Epithelial cell of proximal tubule (primary cell): ENCODE results near the gene B3GAT3. TPM values are rescaled to one million over a fixed set of nuclear protein-coding genes. Genes with fewer than 3 reads are reported as not detected.
"Not testable (repeated sequence)": the region's sequence is repeated elsewhere in the genome, so short reads cannot be mapped to it uniquely, and the experiment has no call there.

ENCODE experiments used
- DNase-seq: peaks from one replicate; pipeline ENCODE4 v3.0.0-alpha.2; 2011; ENCODE audit warnings: low read depth
- H3K4me3 ChIP-seq: 2 replicates; pipeline ENCODE4 v1.5.1; 2011; ENCODE audit warnings: low read depth, mild to moderate bottlenecking, low read length
- total RNA-seq: library from RNA; depleted of rRNA; stranded (reverse); fragments of >200 nt; gene quantifications from 2 replicates; pipeline ENCODE4 v1.2.3, GENCODE V29; 2015
- TF ChIP-seq, protein P1 (sequence below): conservative IDR thresholded peaks from 2 replicates; pipeline ENCODE4 v1.5.1; 2012; ENCODE audit warnings: low read depth, mild to moderate bottlenecking, low read length

Gene B3GAT3
- total RNA-seq, 1 donor from 2014 or later: 67.7 TPM

DNA sequence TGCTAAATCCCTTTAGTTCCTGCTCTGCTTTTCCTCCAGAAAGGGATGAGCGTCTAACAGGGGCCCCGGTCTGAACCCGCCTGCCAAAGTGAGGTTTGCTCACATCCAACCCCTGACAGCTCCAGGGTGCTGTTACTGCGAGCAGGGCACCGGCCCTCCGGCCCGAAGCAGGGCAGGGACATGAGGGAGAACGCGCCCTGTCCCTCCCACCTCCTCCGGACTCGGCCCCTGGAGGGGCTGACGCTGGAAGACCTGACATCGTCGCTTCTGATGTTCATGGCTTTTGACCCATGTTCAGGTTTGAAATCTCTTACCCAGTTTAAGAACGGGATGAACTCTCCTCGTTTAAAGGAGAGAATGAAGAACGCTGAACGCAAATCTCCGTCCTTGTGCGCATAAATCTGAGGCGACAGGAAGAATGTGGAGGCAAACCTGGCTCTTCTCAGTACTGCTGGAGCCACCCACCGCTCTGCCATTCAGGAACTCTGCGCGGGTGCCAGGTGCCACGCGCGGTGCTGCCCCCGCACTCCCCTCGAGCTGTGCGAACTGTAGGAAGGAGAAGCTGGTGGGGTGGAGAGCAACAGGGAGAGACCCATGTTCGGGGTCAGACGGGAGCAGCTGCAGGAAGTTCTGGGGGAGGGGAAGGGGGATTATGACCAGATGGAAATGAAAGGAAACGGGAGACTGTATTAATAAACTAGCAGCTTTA, 47.3 kb downstream of the B3GAT3 start:
- peak overlapping the region; percentile 73 for H3K4me3 ChIP-seq
- no peak for DNase-seq
- TF ChIP-seq, protein P1, sequence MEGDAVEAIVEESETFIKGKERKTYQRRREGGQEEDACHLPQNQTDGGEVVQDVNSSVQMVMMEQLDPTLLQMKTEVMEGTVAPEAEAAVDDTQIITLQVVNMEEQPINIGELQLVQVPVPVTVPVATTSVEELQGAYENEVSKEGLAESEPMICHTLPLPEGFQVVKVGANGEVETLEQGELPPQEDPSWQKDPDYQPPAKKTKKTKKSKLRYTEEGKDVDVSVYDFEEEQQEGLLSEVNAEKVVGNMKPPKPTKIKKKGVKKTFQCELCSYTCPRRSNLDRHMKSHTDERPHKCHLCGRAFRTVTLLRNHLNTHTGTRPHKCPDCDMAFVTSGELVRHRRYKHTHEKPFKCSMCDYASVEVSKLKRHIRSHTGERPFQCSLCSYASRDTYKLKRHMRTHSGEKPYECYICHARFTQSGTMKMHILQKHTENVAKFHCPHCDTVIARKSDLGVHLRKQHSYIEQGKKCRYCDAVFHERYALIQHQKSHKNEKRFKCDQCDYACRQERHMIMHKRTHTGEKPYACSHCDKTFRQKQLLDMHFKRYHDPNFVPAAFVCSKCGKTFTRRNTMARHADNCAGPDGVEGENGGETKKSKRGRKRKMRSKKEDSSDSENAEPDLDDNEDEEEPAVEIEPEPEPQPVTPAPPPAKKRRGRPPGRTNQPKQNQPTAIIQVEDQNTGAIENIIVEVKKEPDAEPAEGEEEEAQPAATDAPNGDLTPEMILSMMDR: no peak

DNA sequence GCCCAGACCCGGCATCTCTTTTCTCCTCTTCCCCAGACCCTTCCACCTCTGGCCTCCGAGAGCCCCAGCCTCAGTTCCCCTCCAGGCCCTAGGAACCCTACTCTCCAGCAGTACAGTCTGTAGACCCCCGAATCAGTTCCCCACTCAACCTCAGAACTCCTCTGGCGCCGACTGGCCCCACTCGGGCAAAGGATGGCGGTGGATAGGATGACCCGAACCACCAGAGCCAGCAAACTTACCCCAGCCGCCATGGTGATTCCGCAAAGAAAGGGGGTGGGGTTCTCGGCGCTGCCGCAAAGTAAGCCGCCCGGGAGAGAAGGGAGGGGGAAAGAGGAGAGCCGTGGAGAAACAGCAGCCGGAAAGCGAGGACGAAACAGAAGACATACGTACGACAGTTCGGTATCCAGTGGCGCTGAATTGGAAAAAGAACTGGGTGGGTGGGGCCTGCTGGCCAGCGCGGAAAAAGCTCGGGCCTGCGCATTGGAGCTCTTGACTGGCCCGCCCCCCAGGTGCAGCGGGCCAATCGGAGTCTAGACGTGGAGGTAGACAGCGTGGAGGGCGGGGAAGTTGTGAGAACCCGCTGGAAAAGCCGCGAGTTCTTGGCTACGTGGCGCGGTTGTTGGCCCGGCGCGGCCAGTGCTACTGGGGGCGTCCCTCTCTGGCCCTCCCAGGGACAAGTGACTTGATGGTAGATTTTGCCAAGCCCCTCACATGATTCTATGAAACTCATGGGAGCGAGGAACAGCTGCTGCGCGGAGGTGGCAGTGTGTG, 48.0 kb downstream of the B3GAT3 start, which contains the start of gene EEF1G:
TSS of gene EEF1G (minus strand) at position 300 of the 771 bp plus-strand sequence. CDS start at position 251, 49 bp downstream.
- peak; percentile 98 for DNase-seq
- TF ChIP-seq, protein P1: no peak
- H3K4me3 ChIP-seq: peak within 1 kb of the TSS; percentile 97

DNA sequence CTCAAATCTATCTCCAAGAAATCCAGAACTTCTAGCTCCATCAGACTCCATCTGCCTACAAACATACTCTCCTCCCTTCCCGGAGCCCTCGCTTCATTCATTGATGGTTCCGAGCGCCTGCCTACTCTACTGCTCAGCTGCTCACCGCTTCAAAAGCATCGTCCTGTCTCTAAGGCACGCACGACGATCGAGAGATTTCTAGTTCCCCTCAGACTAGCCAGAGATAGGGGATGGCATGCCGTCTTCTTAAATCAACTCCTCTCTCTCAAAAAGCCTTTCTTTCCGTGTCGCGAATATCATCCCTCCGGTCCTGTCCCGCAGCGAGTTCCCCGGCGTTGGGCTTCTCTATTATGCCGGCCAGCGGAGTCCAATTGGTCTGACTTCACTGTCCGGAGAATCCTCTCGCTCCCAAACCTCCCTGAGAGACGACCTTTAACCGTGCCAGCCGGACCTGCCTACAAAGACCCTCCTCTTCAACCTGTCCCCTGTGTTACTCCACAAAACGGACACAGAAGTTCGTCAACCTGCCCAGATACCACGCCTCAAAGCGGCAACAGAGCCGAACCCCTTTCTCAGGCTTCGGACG, 48.7 kb downstream of the B3GAT3 start:
- TF ChIP-seq, protein P1: no peak
- H3K4me3 ChIP-seq: peak overlapping the region; percentile 97
- no peak for DNase-seq

DNA sequence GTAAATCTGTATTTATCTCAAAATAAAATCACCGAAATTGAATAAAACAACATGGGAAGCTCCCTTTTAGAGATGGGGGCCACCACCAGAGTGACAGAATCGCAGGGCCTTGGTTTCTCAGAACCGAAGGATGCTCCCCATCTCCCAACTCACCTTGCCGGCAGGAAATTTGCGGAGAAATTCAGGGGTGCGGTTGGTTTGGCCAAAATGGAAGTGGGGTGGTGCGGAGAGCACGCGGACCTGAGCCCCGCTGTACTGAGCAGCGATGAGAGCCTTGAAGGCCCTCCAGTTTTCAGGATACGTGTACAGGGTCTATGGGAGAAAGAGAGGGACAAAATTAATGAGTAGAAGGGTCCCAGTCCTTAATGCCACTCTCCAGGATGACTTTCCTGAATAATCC, 49.4 kb downstream of the B3GAT3 start:
- TF ChIP-seq, protein P1: no peak
- DNase-seq: no peak
- peak overlapping the region; percentile 97 for H3K4me3 ChIP-seq

DNA sequence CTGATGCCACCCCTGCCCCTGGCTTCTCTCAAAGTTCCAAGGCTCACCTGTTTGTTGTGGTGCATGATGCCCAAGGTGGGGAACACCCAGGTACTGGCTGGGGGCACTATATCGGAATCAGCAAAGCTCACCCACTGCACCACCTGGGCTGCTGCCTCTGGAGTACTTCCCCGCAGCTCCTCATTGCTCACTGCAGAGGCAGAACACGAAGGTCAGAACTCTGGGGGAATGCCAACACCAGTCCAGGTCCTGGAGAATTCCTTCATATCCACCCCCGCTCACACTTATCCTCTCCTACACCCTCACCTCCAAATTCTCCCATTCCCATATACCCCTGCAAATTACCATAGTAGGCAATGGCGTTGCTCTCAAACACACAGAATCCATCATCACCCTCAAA, 50.3 kb downstream of the B3GAT3 start:
- not testable (repeated sequence) for H3K4me3 ChIP-seq

DNA sequence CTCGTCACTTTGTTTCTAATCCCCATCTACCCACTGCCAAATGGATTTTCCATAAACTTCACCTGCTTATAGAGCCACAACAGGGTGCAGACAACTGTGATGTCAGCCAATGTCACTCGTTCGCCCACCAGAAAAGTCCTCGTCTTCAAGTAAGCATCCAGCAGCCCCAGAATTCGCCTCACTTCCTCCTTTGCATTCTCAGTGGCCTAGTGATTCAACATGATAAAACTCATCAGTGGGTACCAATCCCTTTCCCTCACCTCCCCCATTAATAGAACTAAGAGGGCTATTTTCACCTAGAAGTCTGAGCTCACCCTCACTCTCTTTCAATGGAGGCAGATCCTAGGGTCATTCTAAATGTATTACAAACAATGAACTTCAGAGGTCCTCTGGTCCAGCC, 50.9 kb downstream of the B3GAT3 start:
- DNase-seq, H3K4me3 ChIP-seq: not testable (repeated sequence)

More for the DNA sequence above, 50.3 kb downstream of the B3GAT3 start:
- DNase-seq: not testable (repeated sequence)

DNA sequence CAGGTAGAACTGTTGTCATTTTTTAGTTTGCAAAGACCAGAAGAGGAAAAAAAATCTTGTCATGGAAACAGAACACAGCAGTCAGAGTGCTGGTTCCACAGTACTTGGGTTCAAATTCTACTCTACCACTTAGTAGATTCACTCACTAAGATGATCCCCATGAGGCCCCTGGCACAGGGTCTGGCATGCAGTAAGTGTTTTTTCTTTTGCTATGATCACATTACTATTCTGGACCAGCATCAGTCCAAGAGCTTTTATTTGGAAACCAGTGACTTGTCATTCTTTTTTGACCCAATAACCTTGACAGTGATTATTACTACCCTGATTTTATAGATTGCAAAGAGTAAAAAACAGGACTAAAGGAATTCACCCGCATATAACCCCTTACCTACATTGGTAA, 52.2 kb downstream of the B3GAT3 start:
- TF ChIP-seq, protein P1: no peak
- no peak for DNase-seq

More for the DNA sequence above, 52.2 kb downstream of the B3GAT3 start:
- H3K4me3 ChIP-seq: no peak overlapping the region
